ENCODE results near the gene PNPLA6. TPM values are rescaled to one million over a fixed set of nuclear protein-coding genes. Genes with fewer than 3 reads are reported as not detected.
A peak's percentile ranks its signal among the peaks of the same experiment; 100 is the strongest.

Gene PNPLA6
- total and polyA plus RNA-seq, 9 of the 15 experiments (the other 6 are each of a cell fraction or from before 2014, with no cell fraction given): 0.07 to 30.2 (median 8.3) TPM

DNA sequence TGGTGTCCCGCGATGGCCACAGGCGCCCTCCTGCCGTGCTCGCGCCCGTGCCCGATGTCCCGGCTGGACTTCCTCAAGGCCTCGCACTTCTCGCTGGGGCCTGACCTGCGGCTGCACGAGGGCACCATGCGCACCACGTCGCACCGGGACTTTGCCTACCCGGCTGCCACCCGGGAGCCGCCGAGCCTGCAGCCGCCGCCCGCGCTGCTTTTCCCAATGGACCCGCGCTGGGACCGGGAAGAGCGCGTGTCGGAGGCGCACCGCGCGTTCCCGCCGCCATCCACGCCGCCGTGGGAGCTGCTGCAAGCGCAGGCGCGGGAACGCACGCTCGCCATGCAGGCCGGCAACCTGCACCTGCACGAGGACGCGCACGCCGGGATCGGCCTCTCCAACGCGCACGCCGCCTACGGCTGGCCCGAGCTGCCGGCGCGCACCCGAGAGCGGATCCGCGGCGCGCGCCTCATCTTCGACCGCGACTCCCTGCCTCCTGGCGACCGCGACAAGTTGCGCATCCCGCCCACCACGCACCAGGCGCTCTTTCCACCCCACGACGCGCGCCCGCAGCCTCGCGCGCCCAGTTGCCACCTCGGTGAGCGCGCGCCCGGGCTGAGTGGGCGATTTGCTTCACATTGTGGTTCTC lies 34.6 kb upstream of the PNPLA6 start (continued):
- TF ChIP-seq, protein P1, sequence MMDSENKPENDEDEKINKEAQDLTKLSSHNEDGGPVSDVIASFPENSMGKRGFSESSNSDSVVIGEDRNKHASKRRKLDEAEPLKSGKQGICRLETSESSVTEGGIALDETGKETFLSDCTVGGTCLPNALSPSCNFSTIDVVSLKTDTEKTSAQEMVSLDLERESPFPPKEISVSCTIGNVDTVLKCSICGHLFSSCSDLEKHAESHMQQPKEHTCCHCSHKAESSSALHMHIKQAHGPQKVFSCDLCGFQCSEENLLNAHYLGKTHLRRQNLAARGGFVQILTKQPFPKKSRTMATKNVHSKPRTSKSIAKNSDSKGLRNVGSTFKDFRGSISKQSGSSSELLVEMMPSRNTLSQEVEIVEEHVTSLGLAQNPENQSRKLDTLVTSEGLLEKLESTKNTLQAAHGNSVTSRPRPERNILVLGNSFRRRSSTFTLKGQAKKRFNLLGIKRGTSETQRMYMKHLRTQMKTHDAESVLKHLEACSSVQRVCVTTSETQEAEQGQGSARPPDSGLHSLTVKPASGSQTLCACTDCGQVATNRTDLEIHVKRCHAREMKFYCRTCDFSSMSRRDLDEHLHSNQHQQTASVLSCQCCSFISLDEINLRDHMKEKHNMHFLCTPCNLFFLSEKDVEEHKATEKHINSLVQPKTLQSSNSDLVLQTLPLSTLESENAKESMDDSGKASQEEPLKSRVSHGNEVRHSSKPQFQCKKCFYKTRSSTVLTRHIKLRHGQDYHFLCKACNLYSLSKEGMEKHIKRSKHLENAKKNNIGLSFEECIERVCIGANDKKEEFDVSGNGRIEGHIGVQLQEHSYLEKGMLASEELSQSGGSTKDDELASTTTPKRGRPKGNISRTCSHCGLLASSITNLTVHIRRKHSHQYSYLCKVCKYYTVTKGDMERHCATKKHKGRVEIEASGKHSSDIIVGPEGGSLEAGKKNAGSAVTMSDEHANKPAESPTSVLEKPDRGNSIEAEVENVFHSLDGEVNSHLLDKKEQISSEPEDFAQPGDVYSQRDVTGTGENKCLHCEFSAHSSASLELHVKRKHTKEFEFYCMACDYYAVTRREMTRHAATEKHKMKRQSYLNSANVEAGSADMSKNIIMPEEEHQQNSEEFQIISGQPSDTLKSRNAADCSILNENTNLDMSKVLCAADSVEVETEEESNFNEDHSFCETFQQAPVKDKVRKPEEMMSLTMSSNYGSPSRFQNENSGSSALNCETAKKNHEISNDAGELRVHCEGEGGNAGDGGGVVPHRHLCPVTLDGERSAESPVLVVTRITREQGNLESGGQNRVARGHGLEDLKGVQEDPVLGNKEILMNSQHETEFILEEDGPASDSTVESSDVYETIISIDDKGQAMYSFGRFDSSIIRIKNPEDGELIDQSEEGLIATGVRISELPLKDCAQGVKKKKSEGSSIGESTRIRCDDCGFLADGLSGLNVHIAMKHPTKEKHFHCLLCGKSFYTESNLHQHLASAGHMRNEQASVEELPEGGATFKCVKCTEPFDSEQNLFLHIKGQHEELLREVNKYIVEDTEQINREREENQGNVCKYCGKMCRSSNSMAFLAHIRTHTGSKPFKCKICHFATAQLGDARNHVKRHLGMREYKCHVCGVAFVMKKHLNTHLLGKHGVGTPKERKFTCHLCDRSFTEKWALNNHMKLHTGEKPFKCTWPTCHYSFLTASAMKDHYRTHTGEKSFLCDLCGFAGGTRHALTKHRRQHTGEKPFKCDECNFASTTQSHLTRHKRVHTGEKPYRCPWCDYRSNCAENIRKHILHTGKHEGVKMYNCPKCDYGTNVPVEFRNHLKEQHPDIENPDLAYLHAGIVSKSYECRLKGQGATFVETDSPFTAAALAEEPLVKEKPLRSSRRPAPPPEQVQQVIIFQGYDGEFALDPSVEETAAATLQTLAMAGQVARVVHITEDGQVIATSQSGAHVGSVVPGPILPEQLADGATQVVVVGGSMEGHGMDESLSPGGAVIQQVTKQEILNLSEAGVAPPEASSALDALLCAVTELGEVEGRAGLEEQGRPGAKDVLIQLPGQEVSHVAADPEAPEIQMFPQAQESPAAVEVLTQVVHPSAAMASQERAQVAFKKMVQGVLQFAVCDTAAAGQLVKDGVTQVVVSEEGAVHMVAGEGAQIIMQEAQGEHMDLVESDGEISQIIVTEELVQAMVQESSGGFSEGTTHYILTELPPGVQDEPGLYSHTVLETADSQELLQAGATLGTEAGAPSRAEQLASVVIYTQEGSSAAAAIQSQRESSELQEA (IDR thresholded peaks at IDR 0.05; ENCODE audit: low read depth): no peak
- TF ChIP-seq MXI1 (IDR thresholded peaks at IDR 0.05; ENCODE audit: low read depth, low read length) (no peak), ELF4 (CRISPR knock-in tag; IDR thresholded peaks at IDR 0.05) (no peak), RBFOX2 (IDR thresholded peaks at IDR 0.05; ENCODE audit: low read depth, low read length) (peak; percentile 59), HDAC1 (IDR thresholded peaks at IDR 0.05) (no peak; a peak in 1 of 4 replicates), TEAD2 (tag; IDR thresholded peaks at IDR 0.05) (no peak), KDM1A (IDR thresholded peaks at IDR 0.05) (no peak), L3MBTL2 (IDR thresholded peaks at IDR 0.05) (peak; percentile 93), GATAD2A (IDR thresholded peaks at IDR 0.05) (0 out of 2 replicates have a peak, but pooled peaks have one; percentile 51)
- TF ChIP-seq, protein P2, sequence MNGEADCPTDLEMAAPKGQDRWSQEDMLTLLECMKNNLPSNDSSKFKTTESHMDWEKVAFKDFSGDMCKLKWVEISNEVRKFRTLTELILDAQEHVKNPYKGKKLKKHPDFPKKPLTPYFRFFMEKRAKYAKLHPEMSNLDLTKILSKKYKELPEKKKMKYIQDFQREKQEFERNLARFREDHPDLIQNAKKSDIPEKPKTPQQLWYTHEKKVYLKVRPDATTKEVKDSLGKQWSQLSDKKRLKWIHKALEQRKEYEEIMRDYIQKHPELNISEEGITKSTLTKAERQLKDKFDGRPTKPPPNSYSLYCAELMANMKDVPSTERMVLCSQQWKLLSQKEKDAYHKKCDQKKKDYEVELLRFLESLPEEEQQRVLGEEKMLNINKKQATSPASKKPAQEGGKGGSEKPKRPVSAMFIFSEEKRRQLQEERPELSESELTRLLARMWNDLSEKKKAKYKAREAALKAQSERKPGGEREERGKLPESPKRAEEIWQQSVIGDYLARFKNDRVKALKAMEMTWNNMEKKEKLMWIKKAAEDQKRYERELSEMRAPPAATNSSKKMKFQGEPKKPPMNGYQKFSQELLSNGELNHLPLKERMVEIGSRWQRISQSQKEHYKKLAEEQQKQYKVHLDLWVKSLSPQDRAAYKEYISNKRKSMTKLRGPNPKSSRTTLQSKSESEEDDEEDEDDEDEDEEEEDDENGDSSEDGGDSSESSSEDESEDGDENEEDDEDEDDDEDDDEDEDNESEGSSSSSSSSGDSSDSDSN (IDR thresholded peaks at IDR 0.05; ENCODE audit: borderline replicate concordance in 1 of 2, low read depth in 2 of 2, low read length in 2 of 2): no peak
- TF ChIP-seq, protein P3, sequence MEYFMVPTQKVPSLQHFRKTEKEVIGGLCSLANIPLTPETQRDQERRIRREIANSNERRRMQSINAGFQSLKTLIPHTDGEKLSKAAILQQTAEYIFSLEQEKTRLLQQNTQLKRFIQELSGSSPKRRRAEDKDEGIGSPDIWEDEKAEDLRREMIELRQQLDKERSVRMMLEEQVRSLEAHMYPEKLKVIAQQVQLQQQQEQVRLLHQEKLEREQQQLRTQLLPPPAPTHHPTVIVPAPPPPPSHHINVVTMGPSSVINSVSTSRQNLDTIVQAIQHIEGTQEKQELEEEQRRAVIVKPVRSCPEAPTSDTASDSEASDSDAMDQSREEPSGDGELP (CRISPR knock-in tag; IDR thresholded peaks at IDR 0.05; ENCODE audit: borderline replicate concordance): peak; percentile 40; the same call in 1 of the 2 replicates
- TF ChIP-seq, protein P4, sequence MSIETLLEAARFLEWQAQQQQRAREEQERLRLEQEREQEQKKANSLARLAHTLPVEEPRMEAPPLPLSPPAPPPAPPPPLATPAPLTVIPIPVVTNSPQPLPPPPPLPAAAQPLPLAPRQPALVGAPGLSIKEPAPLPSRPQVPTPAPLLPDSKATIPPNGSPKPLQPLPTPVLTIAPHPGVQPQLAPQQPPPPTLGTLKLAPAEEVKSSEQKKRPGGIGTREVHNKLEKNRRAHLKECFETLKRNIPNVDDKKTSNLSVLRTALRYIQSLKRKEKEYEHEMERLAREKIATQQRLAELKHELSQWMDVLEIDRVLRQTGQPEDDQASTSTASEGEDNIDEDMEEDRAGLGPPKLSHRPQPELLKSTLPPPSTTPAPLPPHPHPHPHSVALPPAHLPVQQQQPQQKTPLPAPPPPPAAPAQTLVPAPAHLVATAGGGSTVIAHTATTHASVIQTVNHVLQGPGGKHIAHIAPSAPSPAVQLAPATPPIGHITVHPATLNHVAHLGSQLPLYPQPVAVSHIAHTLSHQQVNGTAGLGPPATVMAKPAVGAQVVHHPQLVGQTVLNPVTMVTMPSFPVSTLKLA (conservative IDR thresholded peaks at IDR 0.05): no peak
- TF ChIP-seq, protein P5, sequence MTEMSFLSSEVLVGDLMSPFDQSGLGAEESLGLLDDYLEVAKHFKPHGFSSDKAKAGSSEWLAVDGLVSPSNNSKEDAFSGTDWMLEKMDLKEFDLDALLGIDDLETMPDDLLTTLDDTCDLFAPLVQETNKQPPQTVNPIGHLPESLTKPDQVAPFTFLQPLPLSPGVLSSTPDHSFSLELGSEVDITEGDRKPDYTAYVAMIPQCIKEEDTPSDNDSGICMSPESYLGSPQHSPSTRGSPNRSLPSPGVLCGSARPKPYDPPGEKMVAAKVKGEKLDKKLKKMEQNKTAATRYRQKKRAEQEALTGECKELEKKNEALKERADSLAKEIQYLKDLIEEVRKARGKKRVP (CRISPR knock-in tag; IDR thresholded peaks at IDR 0.05): no peak
